WERI-Rb-1 (cell line): ENCODE results near the gene GET4.

ENCODE experiments used
- DNase-seq: peaks from one replicate; pipeline ENCODE4 v3.0.0-alpha.2; 2020
- H3K27ac ChIP-seq: fragments of 250-450 bp; sonication (Bioruptor Pico); 2 replicates; pipeline ENCODE4 v1.5.1; 2020; ENCODE audit warnings: mild to moderate bottlenecking, moderate library complexity
- H3K27me3 ChIP-seq: fragments of 250-450 bp; sonication (Bioruptor Pico); 2 replicates; pipeline ENCODE4 v1.5.1; 2021; ENCODE audit warnings: mild to moderate bottlenecking, low read depth, moderate library complexity; ENCODE audit not compliant: insufficient read depth, severe bottlenecking
- H3K36me3 ChIP-seq: fragments of 250-450 bp; sonication (Bioruptor Pico); 2 replicates; pipeline ENCODE4 v1.5.1; 2020; ENCODE audit warnings: mild to moderate bottlenecking, moderate library complexity
- H3K4me3 ChIP-seq: 2 replicates; pipeline ENCODE4 v1.5.1; 2011; ENCODE audit warnings: low read depth, mild to moderate bottlenecking, control low read depth, low read length
- H3K9me3 ChIP-seq: fragments of 250-450 bp; sonication (Bioruptor Pico); 2 replicates; pipeline ENCODE4 v1.5.1; 2021; ENCODE audit warnings: mild to moderate bottlenecking, moderate library complexity; ENCODE audit not compliant: severe bottlenecking
- TF ChIP-seq, protein P1 (sequence below): IDR thresholded peaks from 2 replicates; pipeline ENCODE4 v1.5.1; 2011; ENCODE audit warnings: low read depth, mild to moderate bottlenecking, control low read depth, inconsistent platforms, low read length

Gene GET4

DNA sequence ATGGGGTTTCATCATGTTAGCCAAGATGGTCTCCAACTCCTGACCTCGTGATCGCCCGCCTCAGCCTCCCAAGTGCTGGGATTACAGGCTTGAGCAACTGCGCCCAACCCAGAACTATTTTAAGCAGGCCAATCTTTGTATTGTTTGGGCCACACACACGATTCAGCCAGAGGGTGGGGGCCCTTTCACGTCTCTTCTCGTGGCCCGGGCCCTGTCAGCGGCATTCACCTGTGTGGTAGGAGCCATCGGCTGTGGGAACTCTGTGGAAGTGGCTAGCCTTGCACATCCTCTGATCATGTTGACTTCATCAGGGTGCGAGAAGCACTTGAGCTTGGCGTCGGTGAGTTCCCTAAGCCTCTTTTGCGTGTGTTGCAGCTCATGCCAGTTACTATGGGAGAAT, 27.2 kb upstream of the GET4 start:
- H3K27me3 ChIP-seq = no peaks in the 10 kb centered on the region
- no peak overlapping the region for H3K27ac ChIP-seq
- peaks cover 79% of the 10 kb centered on the region for H3K36me3 ChIP-seq
- H3K9me3 ChIP-seq = no peaks in the 10 kb centered on the region
- no peak for DNase-seq
- no peak overlapping the region for H3K4me3 ChIP-seq
- TF ChIP-seq, protein P1, sequence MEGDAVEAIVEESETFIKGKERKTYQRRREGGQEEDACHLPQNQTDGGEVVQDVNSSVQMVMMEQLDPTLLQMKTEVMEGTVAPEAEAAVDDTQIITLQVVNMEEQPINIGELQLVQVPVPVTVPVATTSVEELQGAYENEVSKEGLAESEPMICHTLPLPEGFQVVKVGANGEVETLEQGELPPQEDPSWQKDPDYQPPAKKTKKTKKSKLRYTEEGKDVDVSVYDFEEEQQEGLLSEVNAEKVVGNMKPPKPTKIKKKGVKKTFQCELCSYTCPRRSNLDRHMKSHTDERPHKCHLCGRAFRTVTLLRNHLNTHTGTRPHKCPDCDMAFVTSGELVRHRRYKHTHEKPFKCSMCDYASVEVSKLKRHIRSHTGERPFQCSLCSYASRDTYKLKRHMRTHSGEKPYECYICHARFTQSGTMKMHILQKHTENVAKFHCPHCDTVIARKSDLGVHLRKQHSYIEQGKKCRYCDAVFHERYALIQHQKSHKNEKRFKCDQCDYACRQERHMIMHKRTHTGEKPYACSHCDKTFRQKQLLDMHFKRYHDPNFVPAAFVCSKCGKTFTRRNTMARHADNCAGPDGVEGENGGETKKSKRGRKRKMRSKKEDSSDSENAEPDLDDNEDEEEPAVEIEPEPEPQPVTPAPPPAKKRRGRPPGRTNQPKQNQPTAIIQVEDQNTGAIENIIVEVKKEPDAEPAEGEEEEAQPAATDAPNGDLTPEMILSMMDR = no peak

DNA sequence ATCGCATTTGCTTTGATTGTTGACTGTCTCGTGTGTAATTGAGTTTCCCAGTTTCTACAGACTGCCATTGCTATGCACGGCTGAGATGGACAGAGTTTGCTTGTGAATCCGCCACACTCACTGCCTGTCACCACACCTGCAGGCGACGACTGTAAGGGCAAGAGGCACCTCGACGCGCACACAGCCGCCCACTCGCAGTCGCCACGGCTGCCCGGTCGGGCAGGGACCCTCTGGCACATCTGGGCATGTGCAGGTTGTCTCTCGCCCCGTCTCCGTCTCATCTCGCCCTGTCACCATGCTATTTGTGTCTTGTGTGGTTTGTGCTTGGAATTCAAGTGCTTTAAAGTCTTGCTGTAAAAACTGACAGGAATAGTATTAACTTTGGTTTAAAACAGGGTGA, 26.6 kb upstream of the GET4 start:
- TF ChIP-seq, protein P1 = no peak
- Histone ChIP-seq H3K36me3 (peaks cover 79% of the 10 kb centered on the region), H3K9me3 (no peaks in the 10 kb centered on the region), H3K27me3 (no peaks in the 10 kb centered on the region), H3K27ac (no peak overlapping the region), H3K4me3 (no peak overlapping the region)
- no peak for DNase-seq

DNA sequence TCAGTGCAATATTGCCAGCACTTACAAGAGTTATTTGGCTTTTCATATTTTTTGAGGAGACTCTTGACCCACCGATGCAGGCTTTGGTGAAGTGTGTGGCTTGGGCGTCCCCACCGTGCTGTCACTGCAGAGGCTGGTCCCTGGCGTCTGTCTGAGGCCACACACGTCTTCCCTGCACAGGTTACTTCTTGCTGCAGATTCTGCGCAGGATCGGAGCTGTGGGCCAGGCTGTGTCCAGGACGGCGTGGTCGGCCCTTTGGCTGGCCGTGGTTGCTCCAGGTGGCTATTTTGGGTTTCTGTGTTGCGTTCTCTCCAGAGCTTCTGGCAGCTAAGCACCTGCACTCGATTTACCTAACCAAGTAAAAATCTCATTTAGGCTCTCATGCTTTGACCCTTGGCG, 25.1 kb upstream of the GET4 start:
- H3K36me3 ChIP-seq = peaks cover 82% of the 10 kb centered on the region
- TF ChIP-seq, protein P1 = no peak

DNA sequence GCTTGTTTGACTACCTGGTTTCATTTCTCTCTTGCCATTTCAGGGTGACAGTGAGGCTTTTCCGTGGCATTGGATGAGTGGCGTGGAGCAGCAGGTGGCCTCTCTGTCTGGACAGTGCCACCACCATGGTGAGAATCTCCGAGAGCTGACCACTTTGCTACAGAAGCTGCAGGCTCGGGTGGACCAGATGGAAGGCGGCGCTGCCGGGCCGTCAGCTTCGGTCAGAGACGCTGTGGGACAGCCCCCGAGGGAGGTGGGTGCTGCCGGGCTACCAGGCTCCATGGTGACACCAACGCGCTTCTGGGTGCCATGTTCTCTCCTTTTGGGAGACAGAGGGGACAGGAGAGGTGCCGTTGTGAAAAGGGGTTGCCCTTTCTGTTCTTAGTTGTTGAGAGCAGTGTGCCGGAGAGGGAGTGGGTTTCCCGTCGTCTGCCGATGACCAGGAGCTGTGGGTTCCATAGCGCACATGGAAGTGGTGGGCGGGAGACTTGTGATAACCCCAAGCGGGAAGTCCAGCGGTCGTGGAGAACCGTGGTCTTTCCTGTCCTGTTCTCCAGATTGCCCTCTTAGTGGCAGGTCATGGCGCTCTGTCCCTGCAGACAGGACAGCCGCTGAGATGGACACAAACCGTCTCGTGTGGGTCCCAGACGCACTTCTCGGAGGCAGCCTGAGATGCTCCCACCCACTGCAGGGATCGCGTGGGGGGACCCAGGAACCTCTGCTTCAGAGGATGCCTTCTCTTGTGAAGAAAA, 22.8 kb upstream of the GET4 start:
- Histone ChIP-seq H3K9me3 (no peaks in the 10 kb centered on the region), H3K27me3 (no peaks in the 10 kb centered on the region), H3K27ac (no peak overlapping the region), H3K36me3 (peaks cover 93% of the 10 kb centered on the region), H3K4me3 (no peak overlapping the region)
- DNase-seq = no peak
- TF ChIP-seq, protein P1 = no peak

More for the DNA sequence above, 25.1 kb upstream of the GET4 start:
- DNase-seq = no peak
- Histone ChIP-seq H3K27me3 (no peaks in the 10 kb centered on the region), H3K4me3 (no peak overlapping the region), H3K9me3 (no peaks in the 10 kb centered on the region), H3K27ac (no peak overlapping the region)

DNA sequence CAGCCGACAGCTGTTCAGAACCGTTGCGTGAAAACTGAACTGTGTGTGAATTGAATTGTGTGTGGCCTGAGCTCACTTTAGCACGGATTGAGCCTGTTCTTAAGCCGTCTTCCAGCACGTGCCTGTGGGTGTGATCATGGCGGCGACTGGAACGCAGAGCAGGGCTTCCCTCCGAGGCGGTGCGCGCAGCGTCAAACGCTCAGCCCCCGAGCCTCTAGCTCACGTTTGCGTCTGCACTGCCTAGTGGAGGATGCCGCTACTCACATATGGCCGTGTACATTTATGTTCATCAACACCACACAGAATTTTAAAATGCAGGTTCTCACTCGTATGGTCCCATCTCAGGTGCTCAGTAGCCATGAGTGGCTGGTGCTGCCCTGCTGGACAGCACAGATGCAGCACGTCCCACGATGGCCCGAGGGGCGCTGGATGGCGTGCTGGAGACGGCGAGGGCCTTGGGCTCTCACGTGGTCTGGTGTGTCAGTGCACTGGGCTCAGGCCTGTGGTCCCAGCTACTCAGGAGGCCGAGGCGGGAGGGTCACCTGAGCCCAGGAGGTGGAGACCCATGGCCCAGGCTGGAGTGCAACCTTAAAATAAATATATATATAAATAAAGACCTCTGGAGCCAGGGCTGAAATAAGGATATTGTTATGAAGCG, 22.1 kb upstream of the GET4 start:
- no peak for DNase-seq
- TF ChIP-seq, protein P1 = no peak

More for the DNA sequence above, 22.1 kb upstream of the GET4 start:
- peaks cover 90% of the 10 kb centered on the region for H3K36me3 ChIP-seq
- no peak overlapping the region for H3K4me3 ChIP-seq
- no peaks in the 10 kb centered on the region for H3K9me3 ChIP-seq
- no peak overlapping the region for H3K27ac ChIP-seq
- no peaks in the 10 kb centered on the region for H3K27me3 ChIP-seq
